GM12874 (cell line): ENCODE measurements around the gene HTR3A.

Experiments
- CTCF ChIP-seq: IDR thresholded peaks from 2 replicates; pipeline ENCODE4 v1.5.1; 2011; ENCODE audit warnings: low read depth, mild to moderate bottlenecking, control low read depth, low read length, moderate library complexity; ENCODE audit not compliant: insufficient read depth

HTR3A gene

GRCh38 chr11:114025329-114025907 lies 50.5 kb downstream of the HTR3A start:
- TF ChIP-seq CTCF, result no peak

- TF ChIP-seq CTCF, result no peak
Observed at GRCh38 chr11:114026355-114026754, 51.4 kb downstream of the HTR3A start.

GRCh38 chr11:114027391-114027790 lies 52.5 kb downstream of the HTR3A start:
- TF ChIP-seq CTCF, result no peak

GRCh38 chr11:114027926-114028325 lies 53.0 kb downstream of the HTR3A start:
- no peak for TF ChIP-seq CTCF

GRCh38 chr11:114031246-114031966 lies 56.5 kb downstream of the HTR3A start:
- no peak for TF ChIP-seq CTCF

- no peak for TF ChIP-seq CTCF
Observed at GRCh38 chr11:114031967-114032320, 57.0 kb downstream of the HTR3A start.

- TF ChIP-seq CTCF, result no peak
Observed at GRCh38 chr11:114033066-114033465, 58.2 kb downstream of the HTR3A start.

- TF ChIP-seq CTCF, result no peak
Observed at GRCh38 chr11:114033572-114033971, 58.7 kb downstream of the HTR3A start.
